Esophagus (tissue), 2 donors: ENCODE measurements around the gene MEAK7. TPM values are rescaled to one million over a fixed set of nuclear protein-coding genes. Genes with fewer than 3 reads are reported as not detected.

ENCODE experiments used
- H3K27ac ChIP-seq, 2 donors: one replicate each; pipeline ENCODE4 v1.5.1; 2013; ENCODE audit warnings: low read depth in 2 of 2, mild to moderate bottlenecking in 2 of 2, inconsistent platforms in 1 of 2, low read length in 1 of 2, moderate library complexity in 1 of 2
- H3K27me3 ChIP-seq, 2 donors: one replicate each; pipeline ENCODE4 v1.6.1; 2013; ENCODE audit warnings: low read length in 2 of 2, control low read depth in 1 of 2, mild to moderate bottlenecking in 1 of 2; ENCODE audit not compliant: insufficient read depth in 2 of 2, control insufficient read depth in 1 of 2
- H3K36me3 ChIP-seq, 2 donors: one replicate each; pipeline ENCODE4 v1.6.1; 2013; ENCODE audit warnings: low read length in 1 of 2; ENCODE audit not compliant: control insufficient read depth in 2 of 2, insufficient read depth in 2 of 2
- H3K4me1 ChIP-seq, 2 donors: one replicate each; pipeline ENCODE4 v1.6.1; 2013; ENCODE audit warnings: low read length in 1 of 2; ENCODE audit not compliant: control insufficient read depth in 2 of 2, insufficient read depth in 2 of 2
- H3K4me3 ChIP-seq, 2 donors: one replicate each; pipeline ENCODE4 v1.5.1; 2013; ENCODE audit warnings: low read length in 2 of 2, mild to moderate bottlenecking in 2 of 2, low read depth in 1 of 2, moderate library complexity in 1 of 2
- H3K9me3 ChIP-seq, 2 donors: one replicate each; pipeline ENCODE4 v1.6.1; 2013; ENCODE audit warnings: mild to moderate bottlenecking in 2 of 2, low read depth in 1 of 2, low read length in 1 of 2, moderate library complexity in 1 of 2; ENCODE audit not compliant: control insufficient read depth in 2 of 2, insufficient read depth in 1 of 2
- WGBS, 2 donors: extraction: QIAGEN DNeasy Blood & Tissue Kit; methylation state at CpG; one replicate each; pipeline ENCODE4 v1.1.7; 2013; 5-methylcytosine and 5-hydroxymethylcytosine counted together
- polyA plus RNA-seq, 2 donors: library from polyadenylated mRNA; stranded (reverse); fragments of 200-250 nt; gene quantifications; one replicate each; pipeline ENCODE4 v1.2.3, GENCODE V29; 2013
- donor health status: healthy with polysubstance abuse.
- donor health status: Bipolar disorder and iron deficiency.

MEAK7 gene
- polyA plus RNA-seq, 2 donors: 9.5 to 13.8 TPM

- Histone ChIP-seq H3K36me3 (no peaks in the 10 kb centered on the region), H3K4me1 (no peaks in the 10 kb centered on the region), H3K27me3 (no peaks in the 10 kb centered on the region), H3K4me3 (no peak overlapping the region), H3K27ac (no peak overlapping the region), H3K9me3 (no peaks in the 10 kb centered on the region)
- WGBS, 2 donors: 81 to 85% methylated on average over 12 of the region's 12 CpGs
Measured at GRCh38 chr16:84545114-84545737, 40.8 kb upstream of the MEAK7 start.

GRCh38 chr16:84544031-84544773 is 39.7 kb upstream of the MEAK7 start:
- H3K4me3 ChIP-seq: no peak overlapping the region
- H3K27me3 ChIP-seq: no peaks in the 10 kb centered on the region
- no peaks in the 10 kb centered on the region for H3K36me3 ChIP-seq
- no peaks in the 10 kb centered on the region for H3K4me1 ChIP-seq
- no peaks in the 10 kb centered on the region for H3K9me3 ChIP-seq
- 54 to 67% methylated on average over 25 of the region's 25 CpGs for WGBS, 2 donors
- no peak overlapping the region for H3K27ac ChIP-seq

GRCh38 chr16:84543253-84543652 is 38.8 kb upstream of the MEAK7 start:
- no peaks in the 10 kb centered on the region for H3K27me3 ChIP-seq
- whole genome bisulfite sequencing, 2 donors: 89 to 95% methylated on average over 2 of the region's 2 CpGs
- no peak overlapping the region for H3K4me3 ChIP-seq
- H3K36me3 ChIP-seq: no peaks in the 10 kb centered on the region
- H3K27ac ChIP-seq: no peak overlapping the region
- H3K9me3 ChIP-seq: no peaks in the 10 kb centered on the region
- H3K4me1 ChIP-seq: no peaks in the 10 kb centered on the region

GRCh38 chr16:84541999-84542817 is 37.7 kb upstream of the MEAK7 start:
- Histone ChIP-seq H3K36me3 (no peaks in the 10 kb centered on the region), H3K9me3 (no peaks in the 10 kb centered on the region), H3K4me3 (no peak overlapping the region), H3K27me3 (no peaks in the 10 kb centered on the region), H3K27ac (no peak overlapping the region), H3K4me1 (no peaks in the 10 kb centered on the region)
- 90 to 91% methylated on average over 7 of the region's 7 CpGs for WGBS, 2 donors

GRCh38 chr16:84540194-84540593 is 35.7 kb upstream of the MEAK7 start:
- Histone ChIP-seq H3K27ac (no peak overlapping the region), H3K36me3 (no peaks in the 10 kb centered on the region), H3K4me3 (no peak overlapping the region), H3K27me3 (no peaks in the 10 kb centered on the region), H3K9me3 (no peaks in the 10 kb centered on the region), H3K4me1 (no peaks in the 10 kb centered on the region)
- WGBS, 2 donors: 87 to 96% methylated on average over 4 of the region's 4 CpGs

GRCh38 chr16:84538222-84538840 is 33.9 kb upstream of the MEAK7 start:
- WGBS, 2 donors: 94 to 95% methylated on average over 6 of the region's 6 CpGs
- Histone ChIP-seq H3K9me3 (no peaks in the 10 kb centered on the region), H3K27me3 (no peaks in the 10 kb centered on the region), H3K36me3 (no peaks in the 10 kb centered on the region), H3K4me3 (no peak overlapping the region), H3K27ac (no peak overlapping the region), H3K4me1 (no peaks in the 10 kb centered on the region)

- peaks cover 0 to 2% of the 10 kb centered on the region in 2 donors for H3K4me1 ChIP-seq
- 79 to 82% methylated on average over 11 of the region's 11 CpGs for WGBS, 2 donors
- no peaks in the 10 kb centered on the region for H3K9me3 ChIP-seq
- H3K27ac ChIP-seq: no peak overlapping the region
- no peaks in the 10 kb centered on the region for H3K27me3 ChIP-seq
- no peak overlapping the region for H3K4me3 ChIP-seq
- no peaks in the 10 kb centered on the region for H3K36me3 ChIP-seq
Measured at GRCh38 chr16:84537491-84538151, 33.2 kb upstream of the MEAK7 start.

GRCh38 chr16:84535851-84536250 is 31.4 kb upstream of the MEAK7 start:
- Histone ChIP-seq H3K9me3 (no peaks in the 10 kb centered on the region), H3K27ac (no peak overlapping the region), H3K4me1 (peaks cover 5 to 8% of the 10 kb centered on the region in 2 donors), H3K4me3 (no peak overlapping the region), H3K27me3 (no peaks in the 10 kb centered on the region), H3K36me3 (no peaks in the 10 kb centered on the region)
- WGBS, 2 donors: 83 to 92% methylated on average over 9 of the region's 9 CpGs

- Histone ChIP-seq H3K9me3 (no peaks in the 10 kb centered on the region), H3K4me3 (no peak overlapping the region), H3K36me3 (no peaks in the 10 kb centered on the region), H3K4me1 (peaks cover 5 to 8% of the 10 kb centered on the region in 2 donors), H3K27ac (no peak overlapping the region), H3K27me3 (no peaks in the 10 kb centered on the region)
- 71 to 77% methylated on average over 6 of the region's 6 CpGs for WGBS, 2 donors
Measured at GRCh38 chr16:84535408-84535807, 30.9 kb upstream of the MEAK7 start.
